MCF 10A (cell line): ENCODE data around the gene RMI2. TPM values are rescaled to one million over a fixed set of nuclear protein-coding genes. Genes with fewer than 3 reads are reported as not detected.

ENCODE experiments used
- BruUV-seq: library from RNA; stranded (reverse); fragments of 400-500 nt; replicated peaks from 2 replicates; lab custom pipeline; 2021; lab: Mats Ljungman, UMichigan
- CTCF ChIA-PET: fragments of 300-600 bp; sonication (Branson Sonifier 250); formaldehyde crosslinking; extraction: SDS; loops from one replicate; lab custom pipeline; 2021; ENCODE audit warnings: antibody characterized with exemption, inconsistent platforms; lab: Yijun Ruan, JAX
- POLR2A ChIA-PET: fragments of 300-600, 350-650 bp; sonication (Branson Sonifier 250); formaldehyde crosslinking; extraction: SDS; loops from one replicate; lab custom pipeline; 2020; ENCODE audit warnings: antibody characterized with exemption, inconsistent platforms; lab: Yijun Ruan, JAX
- DNase-seq: peaks from one replicate; pipeline ENCODE4 v3.0.0-alpha.2; 2018; ENCODE audit not compliant: unreplicated experiment
- H3K27ac Mint-ChIP-seq: one replicate; pipeline ENCODE4 v1.8.0; 2022; ENCODE audit warnings: mild to moderate bottlenecking, low read depth, mixed read lengths; ENCODE audit not compliant: unreplicated experiment
- H3K27me3 Mint-ChIP-seq: one replicate; pipeline ENCODE4 v1.8.0; 2022; ENCODE audit warnings: mixed read lengths; ENCODE audit not compliant: insufficient read depth, unreplicated experiment
- H3K36me3 Mint-ChIP-seq: one replicate; pipeline ENCODE4 v1.8.0; 2022; ENCODE audit warnings: mild to moderate bottlenecking, moderate library complexity, mixed read lengths; ENCODE audit not compliant: insufficient read depth, unreplicated experiment
- H3K4me1 Mint-ChIP-seq: one replicate; pipeline ENCODE4 v1.8.0; 2022; ENCODE audit warnings: mixed read lengths; ENCODE audit not compliant: insufficient read depth, unreplicated experiment
- H3K4me3 Mint-ChIP-seq: one replicate; pipeline ENCODE4 v1.8.0; 2022; ENCODE audit warnings: mild to moderate bottlenecking, moderate library complexity, mixed read lengths; ENCODE audit not compliant: unreplicated experiment
- H3K9me3 Mint-ChIP-seq: one replicate; pipeline ENCODE4 v1.8.0; 2022; ENCODE audit warnings: mixed read lengths; ENCODE audit not compliant: unreplicated experiment
- CTCF ChIP-seq: fragments of 200-600 bp; IDR thresholded peaks from one replicate; pipeline ENCODE4 v1.8.0; 2022; ENCODE audit warnings: antibody characterized with exemption, mild to moderate bottlenecking; ENCODE audit not compliant: unreplicated experiment
- intact Hi-C: fragments of 100-400 bp; cut with micrococcal nuclease; formaldehyde crosslinking; loops from 2 replicates; pipeline ENCODE4 v1.14.1; 2022
- total RNA-seq: library from RNA; stranded (reverse); gene quantifications from 2 replicates; pipeline ENCODE4 v1.2.3, GENCODE V29; 2022

RMI2 gene
- total RNA-seq, 1 experiment from 2014 or later, result 6.6 TPM

GRCh38 chr16:11327277-11328171 lies 17.7 kb upstream of the RMI2 start:
- DNase-seq, result no peak
- no peaks in the 10 kb centered on the region for H3K36me3 Mint-ChIP-seq
- intact Hi-C loops, result no loop called here
- H3K27me3 Mint-ChIP-seq, result no peaks in the 10 kb centered on the region
- H3K27ac Mint-ChIP-seq, result no peak overlapping the region
- peaks cover 18% of the 10 kb centered on the region for H3K4me1 Mint-ChIP-seq
- ChIA-PET CTCF (interaction anchor here (0.6 kb wide), 1 partner anchor 364 kb away, joined by 3 read pairs; no protein-coding TSS in a partner anchor), POLR2A (interaction anchor here (1.0 kb wide), 1 partner anchor 31 kb away, joined by 3 read pairs; no protein-coding TSS in a partner anchor)
- no peak overlapping the region for H3K4me3 Mint-ChIP-seq
- no peak for TF ChIP-seq CTCF
- H3K9me3 Mint-ChIP-seq, result no peaks in the 10 kb centered on the region
- BruUV-seq, result no TSS peak

GRCh38 chr16:11328172-11329070 lies 16.8 kb upstream of the RMI2 start:
- Mint-ChIP-seq H3K9me3 (no peaks in the 10 kb centered on the region), H3K27me3 (no peaks in the 10 kb centered on the region), H3K27ac (no peak overlapping the region), H3K4me1 (peaks cover 18% of the 10 kb centered on the region), H3K4me3 (peak overlapping the region; percentile 35), H3K36me3 (no peaks in the 10 kb centered on the region)
- BruUV-seq, result no TSS peak
- intact Hi-C loops, result no loop called here
- TF ChIP-seq CTCF, result no peak
- peak; percentile 82 for DNase-seq
- CTCF ChIA-PET, result interaction anchor here (0.6 to 0.7 kb wide), 2 partner anchors 351 to 364 kb away, joined by 3 read pairs; no protein-coding TSS in a partner anchor
- POLR2A ChIA-PET, result interaction anchor here (1.0 kb wide), 1 partner anchor 30 kb away, joined by 3 read pairs; no protein-coding TSS in a partner anchor

GRCh38 chr16:11329071-11329491 lies 16.2 kb upstream of the RMI2 start:
- Mint-ChIP-seq H3K4me1 (peaks cover 22% of the 10 kb centered on the region), H3K36me3 (no peaks in the 10 kb centered on the region), H3K4me3 (peak overlapping the region; percentile 35), H3K9me3 (no peaks in the 10 kb centered on the region), H3K27me3 (no peaks in the 10 kb centered on the region), H3K27ac (no peak overlapping the region)
- POLR2A ChIA-PET, result no interaction called here
- CTCF ChIA-PET, result interaction anchor here (0.7 kb wide), 1 partner anchor 350 kb away, joined by 3 read pairs; no protein-coding TSS in a partner anchor
- no peak for DNase-seq
- intact Hi-C loops, result no loop called here
- no TSS peak for BruUV-seq
- no peak for TF ChIP-seq CTCF
